Sigmoid colon (tissue), 4 donors: Measurements from ENCODE around the gene SOSTDC1.

Experiments used
- CTCF ChIP-seq, 4 experiments: fragments of 450-650 bp in 3 of 4; fragments of 200-600 bp in 1 of 4; IDR thresholded peaks; one replicate each; pipeline ENCODE4 v1.5.1; 2016 to 2019; ENCODE audit warnings: antibody characterized with exemption in 4 of 4, mild to moderate bottlenecking in 3 of 4, moderate library complexity in 2 of 4
- EP300 ChIP-seq, 4 donors: sonication (generic); formaldehyde crosslinking; IDR thresholded peaks; one replicate each; pipeline ENCODE4 v1.6.1; 2017; ENCODE audit warnings: antibody characterized with exemption in 4 of 4
- POLR2A ChIP-seq, 2 donors: fragments of 450-650 bp; IDR thresholded peaks; one replicate each; pipeline ENCODE4 v1.6.1; 2016; ENCODE audit warnings: antibody characterized with exemption in 2 of 2, mild to moderate bottlenecking in 2 of 2, moderate library complexity in 2 of 2
- POLR2AphosphoS5 ChIP-seq, 4 donors: sonication (generic); formaldehyde crosslinking; IDR thresholded peaks; one replicate each; pipeline ENCODE4 v1.6.1; 2017; ENCODE audit warnings: antibody characterized with exemption in 4 of 4

GRCh38 chr7:16436306-16436705, 29.2 kb downstream of the SOSTDC1 start:
- TF ChIP-seq CTCF (IDR thresholded peaks at IDR 0.05) (no peak), POLR2A (IDR thresholded peaks at IDR 0.05) (no peak), EP300 (IDR thresholded peaks at IDR 0.05) (no peak), POLR2AphosphoS5 (IDR thresholded peaks at IDR 0.05) (no peak)
